Epithelial cell of proximal tubule (primary cell): Measurements from ENCODE around the gene STK26. TPM values are rescaled to one million over a fixed set of nuclear protein-coding genes. Genes with fewer than 3 reads are reported as not detected.

Experiments
- total RNA-seq: library from RNA; depleted of rRNA; stranded (reverse); fragments of >200 nt; gene quantifications from 2 replicates; pipeline ENCODE4 v1.2.3, GENCODE V29; 2015

STK26 gene
- total RNA-seq, 1 donor from 2014 or later = 23.7 TPM

Other genes with a start within 250 kb of the STK26 start
- not detected in 2 replicates for gene FRMD7, start 104.7 kb downstream of the STK26 start, total RNA-seq
- 16.4 and 19.6 TPM in 2 replicates for gene RAP2C, start 196.1 kb downstream of the STK26 start, total RNA-seq